ENCODE data around the gene SDK2. TPM values are rescaled to one million over a fixed set of nuclear protein-coding genes. Genes with fewer than 3 reads are reported as not detected.

The SDK2 gene
- polyA plus RNA-seq, 1 experiment: 0.01 TPM

DNA sequence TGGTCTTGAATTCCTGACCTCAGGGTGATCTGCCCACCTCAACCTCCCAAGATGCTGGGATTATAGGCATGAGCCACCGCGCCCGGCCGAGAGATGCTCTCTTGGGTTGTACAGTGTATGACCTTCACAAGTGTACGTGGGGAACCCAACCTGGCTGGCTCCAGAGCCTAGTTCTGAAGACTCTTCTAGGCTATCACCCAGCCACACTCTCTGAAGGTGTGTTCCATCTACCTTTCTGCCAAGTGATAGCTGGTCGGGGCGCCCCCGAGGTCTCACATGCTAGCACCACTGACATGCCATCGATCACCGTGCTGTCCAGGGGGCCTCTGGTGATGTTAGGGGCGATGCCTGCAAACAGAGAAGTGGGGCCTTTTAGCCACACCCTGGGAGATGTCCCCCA lies 210.7 kb downstream of the SDK2 start:
- DNase-seq (ENCODE audit: low read depth, low spot score): no peak
- Histone ChIP-seq H3K4me3 (ENCODE audit: low read depth, low read length) (no peak overlapping the region), H3K9me3 (ENCODE audit: control insufficient read depth, insufficient read depth, low read length) (no peaks in the 10 kb centered on the region; the same call in 1 of the 2 replicates), H3K27me3 (ENCODE audit: control insufficient read depth, insufficient read depth, low read length) (peaks cover 3% of the 10 kb centered on the region), H3K27ac (ENCODE audit: low read depth, low read length) (no peak overlapping the region)
- CTCF ChIA-PET: interaction anchor here (1.8 kb wide), 1 partner anchor 743 kb away, joined by 6 read pairs; no protein-coding TSS in a partner anchor
- TF ChIP-seq, protein P1, sequence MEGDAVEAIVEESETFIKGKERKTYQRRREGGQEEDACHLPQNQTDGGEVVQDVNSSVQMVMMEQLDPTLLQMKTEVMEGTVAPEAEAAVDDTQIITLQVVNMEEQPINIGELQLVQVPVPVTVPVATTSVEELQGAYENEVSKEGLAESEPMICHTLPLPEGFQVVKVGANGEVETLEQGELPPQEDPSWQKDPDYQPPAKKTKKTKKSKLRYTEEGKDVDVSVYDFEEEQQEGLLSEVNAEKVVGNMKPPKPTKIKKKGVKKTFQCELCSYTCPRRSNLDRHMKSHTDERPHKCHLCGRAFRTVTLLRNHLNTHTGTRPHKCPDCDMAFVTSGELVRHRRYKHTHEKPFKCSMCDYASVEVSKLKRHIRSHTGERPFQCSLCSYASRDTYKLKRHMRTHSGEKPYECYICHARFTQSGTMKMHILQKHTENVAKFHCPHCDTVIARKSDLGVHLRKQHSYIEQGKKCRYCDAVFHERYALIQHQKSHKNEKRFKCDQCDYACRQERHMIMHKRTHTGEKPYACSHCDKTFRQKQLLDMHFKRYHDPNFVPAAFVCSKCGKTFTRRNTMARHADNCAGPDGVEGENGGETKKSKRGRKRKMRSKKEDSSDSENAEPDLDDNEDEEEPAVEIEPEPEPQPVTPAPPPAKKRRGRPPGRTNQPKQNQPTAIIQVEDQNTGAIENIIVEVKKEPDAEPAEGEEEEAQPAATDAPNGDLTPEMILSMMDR (IDR thresholded peaks at IDR 0.05; ENCODE audit: low read depth, low read length): no peak
- POLR2A ChIA-PET: no interaction called here

DNA sequence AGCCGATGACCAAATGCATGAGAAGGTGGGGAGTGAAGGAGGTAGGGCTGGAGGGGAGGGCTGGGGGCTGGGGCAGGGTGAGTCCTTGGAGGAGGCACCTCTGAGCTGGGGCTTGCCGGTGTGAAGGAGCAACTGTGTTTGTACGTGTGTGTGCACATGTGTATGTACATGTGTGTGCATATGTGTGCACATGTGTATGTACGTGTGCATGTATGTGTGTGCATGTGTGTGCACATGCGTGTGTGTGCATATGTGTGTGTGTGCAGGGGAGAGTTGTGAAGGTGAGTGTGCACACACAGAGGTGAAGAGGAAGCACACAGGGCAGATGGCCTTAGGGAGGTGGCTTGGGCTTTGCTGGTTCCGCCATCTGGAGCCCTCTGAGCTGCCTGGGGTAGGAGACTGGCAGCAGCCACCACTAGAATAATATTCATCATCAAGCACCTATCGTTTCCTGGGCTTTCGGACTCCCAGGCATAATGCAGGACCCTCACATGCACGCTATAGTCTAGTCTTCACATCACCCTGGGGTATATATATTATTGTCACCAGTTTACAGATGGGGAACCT lies 211.5 kb downstream of the SDK2 start:
- POLR2A ChIA-PET: no interaction called here
- Histone ChIP-seq H3K9me3 (ENCODE audit: control insufficient read depth, insufficient read depth, low read length) (no peaks in the 10 kb centered on the region; the same call in 1 of the 2 replicates), H3K27ac (ENCODE audit: low read depth, low read length) (no peak overlapping the region), H3K27me3 (ENCODE audit: control insufficient read depth, insufficient read depth, low read length) (peaks cover 3% of the 10 kb centered on the region), H3K4me3 (ENCODE audit: low read depth, low read length) (no peak overlapping the region)
- CTCF ChIA-PET: interaction anchor here (0.6 kb wide), 1 partner anchor 262 kb away, joined by 3 read pairs; no protein-coding TSS in a partner anchor
- TF ChIP-seq, protein P1 (IDR thresholded peaks at IDR 0.05; ENCODE audit: low read depth, low read length): no peak
- no peak for DNase-seq (ENCODE audit: low read depth, low spot score)

- Histone ChIP-seq H3K4me3 (ENCODE audit: low read depth, low read length) (no peak overlapping the region), H3K27me3 (ENCODE audit: control insufficient read depth, insufficient read depth, low read length) (peaks cover 3% of the 10 kb centered on the region), H3K9me3 (ENCODE audit: control insufficient read depth, insufficient read depth, low read length) (no peaks in the 10 kb centered on the region; the same call in 1 of the 2 replicates), H3K27ac (ENCODE audit: low read depth, low read length) (no peak overlapping the region)
- POLR2A ChIA-PET: no interaction called here
- no peak for DNase-seq (ENCODE audit: low read depth, low spot score)
- CTCF ChIA-PET: interaction anchor here (0.6 to 4.6 kb wide), 4 partner anchors 263 to 768 kb away, joined by 3 to 48 read pairs (median 30); no protein-coding TSS in a partner anchor
- TF ChIP-seq, protein P1 (IDR thresholded peaks at IDR 0.05; ENCODE audit: low read depth, low read length): no peak
Measured at GRCh38 chr17:73431401-73432205, 212.6 kb downstream of the SDK2 start.

GRCh38 chr17:73430848-73431247 lies 213.4 kb downstream of the SDK2 start:
- TF ChIP-seq, protein P1 (IDR thresholded peaks at IDR 0.05; ENCODE audit: low read depth, low read length): no peak
- CTCF ChIA-PET: interaction anchor here (0.9 to 4.6 kb wide), 5 partner anchors 116 to 769 kb away, joined by 3 to 48 read pairs (median 16); no protein-coding TSS in a partner anchor
- H3K4me3 ChIP-seq (ENCODE audit: low read depth, low read length): no peak overlapping the region
- peaks cover 3% of the 10 kb centered on the region for H3K27me3 ChIP-seq (ENCODE audit: control insufficient read depth, insufficient read depth, low read length)
- no peak for DNase-seq (ENCODE audit: low read depth, low spot score)
- no peaks in the 10 kb centered on the region; the same call in 1 of the 2 replicates for H3K9me3 ChIP-seq (ENCODE audit: control insufficient read depth, insufficient read depth, low read length)
- no peak overlapping the region for H3K27ac ChIP-seq (ENCODE audit: low read depth, low read length)
- POLR2A ChIA-PET: no interaction called here

Measured in AG04450 (cell line).